IMR-90 (cell line): ENCODE results near the gene HES1. TPM values are rescaled to one million over a fixed set of nuclear protein-coding genes. Genes with fewer than 3 reads are reported as not detected.

Source experiments
- ATAC-seq: fragments of 200-7000 bp; cut with Tn5 transposase; 2 replicates; pipeline ENCODE4 v1.9.1; 2020; ENCODE audit warnings: low read depth, mild to moderate bottlenecking, moderate library complexity
- BruUV-seq: library from RNA; stranded (reverse); fragments of 400-500 nt; replicated peaks from 2 replicates; lab custom pipeline; 2021; lab: Mats Ljungman, UMichigan
- CTCF ChIA-PET: fragments of 300-600 bp; formaldehyde crosslinking; extraction: SDS; loops from one replicate; lab custom pipeline; 2021; ENCODE audit warnings: antibody characterized with exemption; lab: Yijun Ruan, JAX
- POLR2A ChIA-PET: fragments of 300-600 bp; sonication (Branson Sonifier 250); formaldehyde crosslinking; loops from one replicate; lab custom pipeline; 2022; ENCODE audit warnings: antibody characterized with exemption; ENCODE audit not compliant: unreplicated experiment; lab: Charles Lee
- DNase-seq: peaks from one replicate; pipeline ENCODE4 v3.0.0; 2013
- H2AFZ ChIP-seq: replicated peaks from 2 replicates; pipeline ENCODE3; 2013; ENCODE audit warnings: low read length, mild to moderate bottlenecking; ENCODE audit not compliant: poor library complexity
- H2AK5ac ChIP-seq: 2 replicates; pipeline ENCODE4 v1.6.1; 2013; ENCODE audit warnings: low read depth, low read length, inconsistent platforms
- H2AK9ac ChIP-seq: replicated peaks from 2 replicates; pipeline ENCODE3; 2013; ENCODE audit warnings: mild to moderate bottlenecking, low read depth, low read length, moderate library complexity; ENCODE audit not compliant: poor library complexity
- H2BK120ac ChIP-seq: 2 replicates; pipeline ENCODE4 v1.6.1; 2013; ENCODE audit warnings: low read depth, low read length, inconsistent platforms
- H2BK15ac ChIP-seq: 3 replicates; pipeline ENCODE4 v1.6.1; 2013; ENCODE audit warnings: low read depth, low read length, inconsistent platforms
- H2BK20ac ChIP-seq: 2 replicates; pipeline ENCODE4 v1.6.1; 2013; ENCODE audit warnings: low read depth, mild to moderate bottlenecking, inconsistent platforms, low read length, moderate library complexity
- H2BK5ac ChIP-seq: 2 replicates; pipeline ENCODE4 v1.6.1; 2013; ENCODE audit warnings: mild to moderate bottlenecking, low read depth, low read length, inconsistent platforms; ENCODE audit not compliant: poor library complexity, severe bottlenecking
- H3K14ac ChIP-seq: replicated peaks from 2 replicates; pipeline ENCODE4 v1.6.1; 2013; ENCODE audit warnings: low read depth, low read length, inconsistent platforms
- H3K18ac ChIP-seq: 2 replicates; pipeline ENCODE4 v1.6.1; 2013; ENCODE audit warnings: low read depth, low read length, control low read depth
- H3K23ac ChIP-seq: 2 replicates; pipeline ENCODE4 v1.6.1; 2013; ENCODE audit warnings: low read depth, low read length, inconsistent platforms
- H3K27ac ChIP-seq: 2 replicates; pipeline ENCODE4 v1.5.1; 2013; ENCODE audit warnings: mild to moderate bottlenecking, control low read depth, low read length; ENCODE audit not compliant: insufficient read depth
- H3K27me3 ChIP-seq: 2 replicates; pipeline ENCODE4 v1.6.1; 2013; ENCODE audit warnings: low read length; ENCODE audit not compliant: control insufficient read depth, insufficient read depth
- H3K36me3 ChIP-seq: 2 replicates; pipeline ENCODE4 v1.6.1; 2013; ENCODE audit warnings: low read length, mixed read lengths; ENCODE audit not compliant: control insufficient read depth, insufficient read depth
- H3K4ac ChIP-seq: 2 replicates; pipeline ENCODE4 v1.6.1; 2013; ENCODE audit warnings: low read depth, low read length, inconsistent platforms
- H3K4me1 ChIP-seq: 2 replicates; pipeline ENCODE4 v1.6.1; 2013; ENCODE audit warnings: low read length, mixed read lengths; ENCODE audit not compliant: control insufficient read depth, insufficient read depth
- H3K4me2 ChIP-seq: 2 replicates; pipeline ENCODE4 v1.6.1; 2013; ENCODE audit warnings: low read depth, mild to moderate bottlenecking, control low read depth, low read length, moderate library complexity
- H3K4me3 ChIP-seq: 2 replicates; pipeline ENCODE4 v1.5.1; 2013; ENCODE audit warnings: low read depth, mild to moderate bottlenecking, control low read depth, low read length, moderate library complexity; ENCODE audit not compliant: insufficient read depth
- H3K56ac ChIP-seq: 2 replicates; pipeline ENCODE4 v1.6.1; 2013; ENCODE audit warnings: low read length, inconsistent platforms; ENCODE audit not compliant: insufficient read depth; ENCODE audit errors: extremely low read depth
- H3K79me1 ChIP-seq, 2 experiments: 2 replicates each; pipeline ENCODE4 v1.6.1; 2013; ENCODE audit warnings: low read length in 2 of 2, inconsistent platforms in 1 of 2, low read depth in 1 of 2
- H3K9ac ChIP-seq: 2 replicates; pipeline ENCODE4 v1.6.1; 2013; ENCODE audit warnings: low read depth, low read length, control low read depth
- H3K9me1 ChIP-seq: 2 replicates; pipeline ENCODE4 v1.6.1; 2013; ENCODE audit warnings: low read length, inconsistent platforms; ENCODE audit not compliant: insufficient read depth
- H3K9me3 ChIP-seq: 2 replicates; pipeline ENCODE4 v1.6.1; 2013; ENCODE audit warnings: low read length; ENCODE audit not compliant: control insufficient read depth, insufficient read depth
- H4K20me1 ChIP-seq: 2 replicates; pipeline ENCODE4 v1.6.1; 2013; ENCODE audit warnings: low read length, inconsistent platforms; ENCODE audit not compliant: insufficient read depth
- H4K5ac ChIP-seq: 2 replicates; pipeline ENCODE4 v1.6.1; 2013; ENCODE audit warnings: mild to moderate bottlenecking, low read depth, low read length, control low read depth
- H4K8ac ChIP-seq, 2 experiments: 2 replicates each; pipeline ENCODE4 v1.6.1; 2013; ENCODE audit warnings: low read depth in 2 of 2, low read length in 2 of 2, control low read depth in 1 of 2, inconsistent platforms in 1 of 2
- H4K91ac ChIP-seq: 2 replicates; pipeline ENCODE4 v1.6.1; 2013; ENCODE audit warnings: low read depth, low read length, inconsistent platforms; ENCODE audit not compliant: insufficient read depth
- BHLHE40 ChIP-seq: fragments of 150-350 bp; IDR thresholded peaks from 2 replicates; pipeline ENCODE4 v1.6.1; 2016; ENCODE audit warnings: mild to moderate bottlenecking, low read depth, low read length
- CEBPB ChIP-seq: IDR thresholded peaks from 2 replicates; pipeline ENCODE4 v1.6.1; 2012; ENCODE audit warnings: low read depth, low read length, improper control_type of control experiment
- CHD1 ChIP-seq: IDR thresholded peaks from 2 replicates; pipeline ENCODE4 v1.6.1; 2012; ENCODE audit warnings: low read depth, low read length, improper control_type of control experiment
- FOS ChIP-seq: fragments of 150-350 bp; IDR thresholded peaks from 2 replicates; pipeline ENCODE4 v1.6.1; 2016; ENCODE audit warnings: low read depth, low read length
- MAFK ChIP-seq: IDR thresholded peaks from 2 replicates; pipeline ENCODE4 v1.6.1; 2012; ENCODE audit warnings: low read depth, low read length, improper control_type of control experiment
- MAZ ChIP-seq: IDR thresholded peaks from 2 replicates; pipeline ENCODE4 v1.6.1; 2012; ENCODE audit warnings: low read depth, mild to moderate bottlenecking, low read length, improper control_type of control experiment, moderate library complexity, borderline replicate concordance
- MXI1 ChIP-seq: IDR thresholded peaks from 2 replicates; pipeline ENCODE4 v1.6.1; 2012; ENCODE audit warnings: low read depth, mild to moderate bottlenecking, low read length, moderate library complexity, borderline replicate concordance
- NFE2L2 ChIP-seq: fragments of 150-350 bp; IDR thresholded peaks from 2 replicates; pipeline ENCODE4 v1.6.1; 2016; ENCODE audit warnings: low read depth, mild to moderate bottlenecking, low read length
- POLR2A ChIP-seq: IDR thresholded peaks from 2 replicates; pipeline ENCODE4 v1.6.1; 2012; ENCODE audit warnings: mild to moderate bottlenecking, low read depth, low read length
- RAD21 ChIP-seq: IDR thresholded peaks from 2 replicates; pipeline ENCODE4 v1.6.1; 2012; ENCODE audit warnings: low read length, improper control_type of control experiment
- RCOR1 ChIP-seq: IDR thresholded peaks from 2 replicates; pipeline ENCODE4 v1.6.1; 2012; ENCODE audit warnings: mild to moderate bottlenecking, low read length, improper control_type of control experiment; ENCODE audit not compliant: insufficient replicate concordance
- RFX5 ChIP-seq: IDR thresholded peaks from 2 replicates; pipeline ENCODE4 v1.8.0; 2012; ENCODE audit warnings: low read depth, mild to moderate bottlenecking, low read length, moderate library complexity
- SMC3 ChIP-seq: fragments of 150-350 bp; IDR thresholded peaks from 2 replicates; pipeline ENCODE4 v1.6.1; 2016; ENCODE audit warnings: low read depth, mild to moderate bottlenecking, antibody characterized with exemption, low read length, moderate library complexity
- WGBS, 2 experiments: methylation state at CpG; one replicate each; pipeline versions ENCODE4 v1.1.5 to v1.1.7; 2013; ENCODE audit warnings: missing lambda C conversion rate in 2 of 2; ENCODE audit not compliant: insufficient read length in 1 of 2; ENCODE audit errors: extremely low coverage in 2 of 2; 5-methylcytosine and 5-hydroxymethylcytosine counted together
- dilution Hi-C: fragments of 300-500 bp; cut with HindIII; formaldehyde crosslinking; loops from one replicate; pipeline ENCODE4 v1.14.3; 2018; ENCODE audit warnings: low sequenced_read_pairs; ENCODE audit not compliant: unreplicated experiment
- in situ Hi-C: fragments of 300-500 bp; cut with MboI; formaldehyde crosslinking; loops from 3 replicates; pipeline ENCODE4 v1.14.3; 2019; ENCODE audit warnings: low sequenced_read_pairs, inconsistent platforms, mixed read lengths
- intact Hi-C: fragments of 100-400 bp; cut with micrococcal nuclease; formaldehyde crosslinking; loops from 2 replicates; pipeline ENCODE4 v1.10.0; 2022
- polyA plus RNA-seq, 3 experiments: library from polyadenylated mRNA; depleted of rRNA; stranded (reverse); fragments of >200 nt; gene quantifications; 2 replicates each; pipeline ENCODE4 v1.2.3, GENCODE V29; 2012; ENCODE audit warnings: low replicate concordance in 1 of 3
- total RNA-seq: library from RNA; depleted of rRNA; stranded (reverse); fragments of >200 nt; gene quantifications from 2 replicates; pipeline ENCODE4 v1.2.3, GENCODE V29; 2012
- TF ChIP-seq, protein P1 (sequence below): conservative IDR thresholded peaks from 2 replicates; pipeline ENCODE4 v1.5.1; 2012; ENCODE audit warnings: mild to moderate bottlenecking, low read depth, low read length, improper control_type of control experiment
- TF ChIP-seq, protein P2 (sequence below): fragments of 150-350 bp; IDR thresholded peaks from 2 replicates; pipeline ENCODE4 v1.6.1; 2016; ENCODE audit warnings: low read depth, mild to moderate bottlenecking, low read length, moderate library complexity, borderline replicate concordance
- TF ChIP-seq, protein P3 (sequence below): fragments of 150-350 bp; IDR thresholded peaks from 2 replicates; pipeline ENCODE4 v1.6.1; 2017; ENCODE audit warnings: mild to moderate bottlenecking, antibody characterized with exemption, low read length, low read depth

Gene HES1
- total and polyA plus RNA-seq, 2 of the 4 experiments (the other 2 are of a cell fraction) = 3.6 to 6.7 TPM

DNA sequence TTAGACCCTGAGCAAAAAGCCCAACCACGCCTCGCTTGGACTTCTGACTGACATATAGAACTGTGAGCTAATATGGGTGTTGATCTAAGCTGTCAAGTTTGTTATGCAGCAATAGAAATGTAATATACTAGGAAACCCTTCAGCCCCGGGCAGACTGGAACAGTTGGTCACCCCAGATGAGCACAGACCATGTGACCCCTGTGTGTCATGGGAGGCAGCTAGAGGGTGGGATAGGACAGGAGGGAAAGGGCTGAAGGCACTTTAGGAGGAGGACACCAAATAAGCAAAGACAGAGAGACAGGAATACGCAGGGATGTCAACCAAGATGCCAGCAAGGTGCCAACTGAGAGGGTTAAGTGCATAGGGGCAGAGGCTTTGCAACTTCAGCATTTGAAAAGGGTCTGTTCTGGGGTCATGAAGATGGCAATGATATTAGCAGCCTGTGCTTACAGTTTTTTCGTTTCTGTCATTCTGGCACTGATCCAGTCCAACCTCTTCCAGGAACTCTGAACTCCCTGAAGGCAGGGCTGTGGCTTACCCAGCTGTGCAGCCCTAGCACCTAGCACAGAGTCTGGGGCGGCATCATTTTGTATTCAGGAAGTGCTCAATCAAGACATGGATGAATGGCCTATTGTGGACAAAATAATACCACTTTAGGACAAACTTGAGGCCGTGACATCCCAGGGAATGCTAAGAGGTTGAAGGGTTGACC, 51.4 kb downstream of the HES1 start:
- H3K9me1 ChIP-seq = no peaks in the 10 kb centered on the region
- TF ChIP-seq MAZ (no peak), POLR2A (no peak), RCOR1 (no peak), CEBPB (no peak), SMC3 (no peak), RAD21 (no peak), CHD1 (no peak), FOS (no peak), BHLHE40 (no peak), NFE2L2 (no peak), RFX5 (no peak), MAFK (no peak), MXI1 (no peak)
- TF ChIP-seq, protein P1, sequence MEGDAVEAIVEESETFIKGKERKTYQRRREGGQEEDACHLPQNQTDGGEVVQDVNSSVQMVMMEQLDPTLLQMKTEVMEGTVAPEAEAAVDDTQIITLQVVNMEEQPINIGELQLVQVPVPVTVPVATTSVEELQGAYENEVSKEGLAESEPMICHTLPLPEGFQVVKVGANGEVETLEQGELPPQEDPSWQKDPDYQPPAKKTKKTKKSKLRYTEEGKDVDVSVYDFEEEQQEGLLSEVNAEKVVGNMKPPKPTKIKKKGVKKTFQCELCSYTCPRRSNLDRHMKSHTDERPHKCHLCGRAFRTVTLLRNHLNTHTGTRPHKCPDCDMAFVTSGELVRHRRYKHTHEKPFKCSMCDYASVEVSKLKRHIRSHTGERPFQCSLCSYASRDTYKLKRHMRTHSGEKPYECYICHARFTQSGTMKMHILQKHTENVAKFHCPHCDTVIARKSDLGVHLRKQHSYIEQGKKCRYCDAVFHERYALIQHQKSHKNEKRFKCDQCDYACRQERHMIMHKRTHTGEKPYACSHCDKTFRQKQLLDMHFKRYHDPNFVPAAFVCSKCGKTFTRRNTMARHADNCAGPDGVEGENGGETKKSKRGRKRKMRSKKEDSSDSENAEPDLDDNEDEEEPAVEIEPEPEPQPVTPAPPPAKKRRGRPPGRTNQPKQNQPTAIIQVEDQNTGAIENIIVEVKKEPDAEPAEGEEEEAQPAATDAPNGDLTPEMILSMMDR = no peak
- TF ChIP-seq, protein P2, sequence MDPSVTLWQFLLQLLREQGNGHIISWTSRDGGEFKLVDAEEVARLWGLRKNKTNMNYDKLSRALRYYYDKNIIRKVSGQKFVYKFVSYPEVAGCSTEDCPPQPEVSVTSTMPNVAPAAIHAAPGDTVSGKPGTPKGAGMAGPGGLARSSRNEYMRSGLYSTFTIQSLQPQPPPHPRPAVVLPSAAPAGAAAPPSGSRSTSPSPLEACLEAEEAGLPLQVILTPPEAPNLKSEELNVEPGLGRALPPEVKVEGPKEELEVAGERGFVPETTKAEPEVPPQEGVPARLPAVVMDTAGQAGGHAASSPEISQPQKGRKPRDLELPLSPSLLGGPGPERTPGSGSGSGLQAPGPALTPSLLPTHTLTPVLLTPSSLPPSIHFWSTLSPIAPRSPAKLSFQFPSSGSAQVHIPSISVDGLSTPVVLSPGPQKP = no peak
- TF ChIP-seq, protein P3, sequence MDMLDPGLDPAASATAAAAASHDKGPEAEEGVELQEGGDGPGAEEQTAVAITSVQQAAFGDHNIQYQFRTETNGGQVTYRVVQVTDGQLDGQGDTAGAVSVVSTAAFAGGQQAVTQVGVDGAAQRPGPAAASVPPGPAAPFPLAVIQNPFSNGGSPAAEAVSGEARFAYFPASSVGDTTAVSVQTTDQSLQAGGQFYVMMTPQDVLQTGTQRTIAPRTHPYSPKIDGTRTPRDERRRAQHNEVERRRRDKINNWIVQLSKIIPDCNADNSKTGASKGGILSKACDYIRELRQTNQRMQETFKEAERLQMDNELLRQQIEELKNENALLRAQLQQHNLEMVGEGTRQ = no peak
- H3K23ac ChIP-seq = no peak overlapping the region
- DNase-seq = no peak
- dilution Hi-C loops = no loop called here
- H4K8ac ChIP-seq = no peak overlapping the region
- peaks cover 12% of the 10 kb centered on the region for H3K27me3 ChIP-seq
- H2AK9ac ChIP-seq = no peak overlapping the region
- H2AK5ac ChIP-seq = no peak overlapping the region
- no peak overlapping the region for H3K9ac ChIP-seq
- no peak overlapping the region for H3K18ac ChIP-seq
- WGBS, 2 experiments = 0% methylated on average over 1 of the region's 7 CpGs; no CpG with 5 or more reads in 1 of the 2 experiments
- H3K14ac ChIP-seq = no peak overlapping the region
- H2BK120ac ChIP-seq = no peak overlapping the region
- no peak overlapping the region for H3K27ac ChIP-seq
- no peak overlapping the region for H3K4me3 ChIP-seq
- H3K56ac ChIP-seq = no peak overlapping the region
- no peaks in the 10 kb centered on the region for H4K20me1 ChIP-seq
- no peaks in the 10 kb centered on the region for H3K36me3 ChIP-seq
- ChIA-PET CTCF (interaction anchor here (0.6 kb wide), 1 partner anchor 387 kb away, joined by 3 read pairs; no protein-coding TSS in a partner anchor), POLR2A (no interaction called here)
- H3K9me3 ChIP-seq = no peaks in the 10 kb centered on the region; the same call in 1 of the 2 replicates
- H3K4ac ChIP-seq = no peak overlapping the region
- H2BK5ac ChIP-seq = no peak overlapping the region
- no peak overlapping the region for H2BK20ac ChIP-seq
- intact Hi-C loops = no loop called here
- H2AFZ ChIP-seq = no peak overlapping the region
- no peak for ATAC-seq
- no peaks in the 10 kb centered on the region for H3K79me1 ChIP-seq
- no peaks in the 10 kb centered on the region for H3K4me1 ChIP-seq
- H4K5ac ChIP-seq = no peak overlapping the region
- H2BK15ac ChIP-seq = no peak overlapping the region
- BruUV-seq = no TSS peak
- in situ Hi-C loops = no loop called here
- H3K4me2 ChIP-seq = no peak overlapping the region
- no peak overlapping the region for H4K91ac ChIP-seq
